H1 (cell line): Measurements from ENCODE around the gene ANKRD9. TPM values are rescaled to one million over a fixed set of nuclear protein-coding genes. Genes with fewer than 3 reads are reported as not detected.

ENCODE experiments used
- CBX8 ChIP-seq: fragments of 300-800, 300-1000 bp; sonication (generic); IDR thresholded peaks from 2 replicates; pipeline ENCODE4 v1.7.1; 2016; ENCODE audit warnings: low read depth, low read length, borderline replicate concordance
- CREB1 ChIP-seq: IDR thresholded peaks from 2 replicates; pipeline ENCODE4 v1.6.1; 2012; ENCODE audit warnings: inconsistent platforms
- EP300 ChIP-seq, 2 experiments: IDR thresholded peaks; 1 replicate in 1 of 2; 2 replicates in 1 of 2; pipeline ENCODE4 v1.6.1; 2011 to 2012; ENCODE audit warnings: low read depth in 2 of 2, low read length in 2 of 2, mild to moderate bottlenecking in 2 of 2, borderline replicate concordance in 1 of 2, inconsistent platforms in 1 of 2, moderate library complexity in 1 of 2
- FOSL1 ChIP-seq: IDR thresholded peaks from 2 replicates; pipeline ENCODE4 v1.6.1; 2011; ENCODE audit warnings: mild to moderate bottlenecking, low read depth, low read length, moderate library complexity; ENCODE audit not compliant: insufficient read depth
- HDAC2 ChIP-seq, 2 experiments: fragments of 300-600 bp in 1 of 2; sonication (generic) in 1 of 2; IDR thresholded peaks; 2 replicates each; pipeline ENCODE4 v1.6.1; 2011 to 2012; ENCODE audit warnings: low read depth in 2 of 2, low read length in 2 of 2, mild to moderate bottlenecking in 2 of 2, moderate library complexity in 2 of 2, borderline replicate concordance in 1 of 2, inconsistent platforms in 1 of 2
- JUN ChIP-seq: IDR thresholded peaks from 2 replicates; pipeline ENCODE4 v1.6.1; 2011; ENCODE audit warnings: low read depth, mild to moderate bottlenecking, improper control_type of control experiment, low read length
- JUND ChIP-seq: IDR thresholded peaks from 2 replicates; pipeline ENCODE4 v1.6.1; 2011; ENCODE audit warnings: mild to moderate bottlenecking, improper control_type of control experiment, low read length
- RXRA ChIP-seq: IDR thresholded peaks from 2 replicates; pipeline ENCODE4 v1.6.1; 2011; ENCODE audit warnings: low read depth, mild to moderate bottlenecking, low read length, moderate library complexity; ENCODE audit not compliant: insufficient read depth
- SIRT6 ChIP-seq: IDR thresholded peaks from one replicate; pipeline ENCODE4 v1.7.1; 2012; ENCODE audit warnings: low read length, inconsistent platforms
- SRF ChIP-seq: IDR thresholded peaks from 2 replicates; pipeline ENCODE4 v1.6.1; 2011; ENCODE audit warnings: mild to moderate bottlenecking, low read depth, low read length, moderate library complexity
- polyA plus RNA-seq, 7 experiments: library from polyadenylated mRNA; depleted of rRNA in 3 of 7; stranded (reverse) in 5 of 7; unstranded in 2 of 7; fragments of >200 nt in 5 of 7; fragments of 200-250 nt in 2 of 7; gene quantifications; 1 replicate in 5 of 7; 2 replicates in 1 of 7; 4 replicates in 1 of 7; pipeline versions ENCODE4 v1.2.1 to v1.2.3, GENCODE V29; 2011 to 2013; ENCODE audit warnings: missing spikeins in 2 of 7, mixed read lengths in 2 of 7
- total RNA-seq: library from RNA; stranded (reverse); fragmentation: NEBNext Ultra II Directional; extraction: Animal tissue kit (Norgen Biotek cat#: 25700); gene quantifications from 2 replicates; pipeline ENCODE4 v1.2.1, GENCODE V29; 2021
- TF ChIP-seq, protein P1 (sequence below): IDR thresholded peaks from 2 replicates; pipeline ENCODE4 v1.6.1; 2011; ENCODE audit warnings: low read depth, mild to moderate bottlenecking, low read length; ENCODE audit not compliant: insufficient read depth

ANKRD9 gene
- total and polyA plus RNA-seq, 2 of the 8 experiments (the other 6 are each of a cell fraction or from before 2014, with no cell fraction given): 37.0 to 41.8 TPM

DNA sequence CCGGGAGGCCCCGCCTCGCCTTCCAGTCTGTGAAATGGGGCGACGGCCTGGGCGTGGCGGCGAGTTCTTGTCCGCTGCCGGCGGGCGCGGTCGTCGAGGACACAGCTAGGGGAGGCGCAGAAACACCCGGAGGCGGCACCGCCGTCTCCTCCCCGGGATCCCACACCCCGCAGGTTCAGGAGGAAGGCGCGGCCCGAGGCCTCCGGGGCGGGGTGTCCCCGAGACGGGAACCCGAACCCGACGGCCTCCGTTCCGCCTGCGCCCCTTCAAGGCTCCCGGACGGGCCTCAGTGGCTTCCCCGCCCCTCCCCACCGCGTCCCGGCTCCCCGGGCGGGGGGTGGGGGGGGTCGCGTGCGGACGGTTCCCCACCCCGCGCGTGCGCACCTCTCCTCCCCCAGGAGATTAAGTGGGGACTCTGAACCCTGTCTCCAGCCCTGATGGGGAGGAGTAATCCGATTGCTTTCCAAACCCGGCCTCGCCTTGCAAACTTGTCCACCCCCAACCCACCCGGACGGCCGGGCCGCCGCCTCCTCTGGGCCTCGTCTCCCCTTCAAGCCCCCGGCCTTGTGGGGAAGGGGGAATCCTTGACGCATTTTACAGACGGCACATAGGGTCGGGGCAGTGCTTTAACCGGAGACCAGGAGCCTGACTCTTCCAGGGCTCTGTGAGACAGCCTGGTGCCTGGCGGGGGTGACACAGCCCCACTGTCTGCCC is 35.3 kb upstream of the ANKRD9 start (continued):
- TF ChIP-seq SIRT6 (no peak), SRF (no peak), JUN (no peak), HDAC2 (IDR thresholded peaks at IDR 0.05; ENCODE audit: borderline replicate concordance in 1 of 2, low read depth in 2 of 2, low read length in 2 of 2) (peak in 1 of 2 experiments; percentile 46; a peak in 1 of 4 replicates), JUND (no peak), CBX8 (no peak), FOSL1 (no peak), CREB1 (no peak), RXRA (no peak), EP300 (IDR thresholded peaks at IDR 0.05; ENCODE audit: borderline replicate concordance in 1 of 2, low read depth in 2 of 2, low read length in 2 of 2) (no peak)
- TF ChIP-seq, protein P1, sequence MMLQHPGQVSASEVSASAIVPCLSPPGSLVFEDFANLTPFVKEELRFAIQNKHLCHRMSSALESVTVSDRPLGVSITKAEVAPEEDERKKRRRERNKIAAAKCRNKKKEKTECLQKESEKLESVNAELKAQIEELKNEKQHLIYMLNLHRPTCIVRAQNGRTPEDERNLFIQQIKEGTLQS: no peak
- TF ChIP-seq, all 59 proteins: peak for 5
